Measurements from ENCODE around the gene EGLN2. TPM values are rescaled to one million over a fixed set of nuclear protein-coding genes. Genes with fewer than 3 reads are reported as not detected.
"Not testable (repeated sequence)": the region's sequence is repeated elsewhere in the genome, so short reads cannot be mapped to it uniquely, and the experiment has no call there.

EGLN2 gene
- polyA plus RNA-seq, 1 of the 3 experiments (the other 2 are of a cell fraction): 43.0 TPM

GRCh38 chr19:40824916-40825315 is 25.9 kb downstream of the EGLN2 start:
- H3K4me3 ChIP-seq (ENCODE audit: low read depth in 2 of 2, low read length in 1 of 2); H3K4me2 ChIP-seq; H3K27ac ChIP-seq (ENCODE audit: low read depth in 2 of 2, low read length in 1 of 2); H3K9me2 ChIP-seq; H4K20me1 ChIP-seq (ENCODE audit: insufficient read depth); H3K79me2 ChIP-seq (ENCODE audit: insufficient read depth); H3K4me1 ChIP-seq (ENCODE audit: control insufficient read depth in 1 of 2, insufficient read depth in 2 of 2, low read depth in 1 of 2, low read length in 1 of 2); H3K9ac ChIP-seq; H3F3A ChIP-seq (replicated peaks; ENCODE audit: insufficient read depth); H3K9me3 ChIP-seq; H2AFZ ChIP-seq (ENCODE audit: low read depth); POLR2A ChIA-PET; DNase-seq; H3K27me3 ChIP-seq (ENCODE audit: insufficient read depth): not testable (repeated sequence)
- 95% methylated on average over 15 of the region's 16 CpGs for WGBS (ENCODE audit: low lambda C conversion rate)
- H3K36me3 ChIP-seq (replicated peaks in 1 of 2; ENCODE audit: control insufficient read depth in 1 of 2, insufficient read depth in 2 of 2, low read length in 1 of 2): peaks cover 3 to 16% of the 10 kb centered on the region in 2 experiments
- CTCF ChIA-PET: interaction anchor here (1.4 to 2.5 kb wide), 2 partner anchors 10 to 162 kb away, joined by 3 to 8 read pairs; no protein-coding TSS in a partner anchor

GRCh38 chr19:40825460-40826095 is 26.6 kb downstream of the EGLN2 start:
- H2AFZ ChIP-seq (ENCODE audit: low read depth); H3K4me1 ChIP-seq (ENCODE audit: control insufficient read depth in 1 of 2, insufficient read depth in 2 of 2, low read depth in 1 of 2, low read length in 1 of 2); H4K20me1 ChIP-seq (ENCODE audit: insufficient read depth); H3K79me2 ChIP-seq (ENCODE audit: insufficient read depth); H3K9me3 ChIP-seq; H3K4me3 ChIP-seq (ENCODE audit: low read depth in 2 of 2, low read length in 1 of 2); H3K9ac ChIP-seq; H3F3A ChIP-seq (replicated peaks; ENCODE audit: insufficient read depth); DNase-seq; H3K27me3 ChIP-seq (ENCODE audit: insufficient read depth); POLR2A ChIA-PET; H3K4me2 ChIP-seq; H3K27ac ChIP-seq (ENCODE audit: low read depth in 2 of 2, low read length in 1 of 2); H3K9me2 ChIP-seq: not testable (repeated sequence)
- CTCF ChIA-PET: interaction anchor here (1.4 kb wide), 1 partner anchor 9 kb away, joined by 3 read pairs; no protein-coding TSS in a partner anchor
- H3K36me3 ChIP-seq (replicated peaks in 1 of 2; ENCODE audit: control insufficient read depth in 1 of 2, insufficient read depth in 2 of 2, low read length in 1 of 2): peaks cover 3 to 22% of the 10 kb centered on the region in 2 experiments
- WGBS (ENCODE audit: low lambda C conversion rate): no CpG with 5 or more reads among the region's 6 CpGs

GRCh38 chr19:40826312-40826698 is 27.3 kb downstream of the EGLN2 start:
- H4K20me1 ChIP-seq (ENCODE audit: insufficient read depth); H2AFZ ChIP-seq (ENCODE audit: low read depth); DNase-seq; H3K79me2 ChIP-seq (ENCODE audit: insufficient read depth); POLR2A ChIA-PET; H3F3A ChIP-seq (replicated peaks; ENCODE audit: insufficient read depth); H3K9me2 ChIP-seq; H3K4me2 ChIP-seq; H3K9me3 ChIP-seq; H3K9ac ChIP-seq; H3K4me3 ChIP-seq (ENCODE audit: low read depth in 2 of 2, low read length in 1 of 2); H3K27ac ChIP-seq (ENCODE audit: low read depth in 2 of 2, low read length in 1 of 2); CTCF ChIA-PET; H3K27me3 ChIP-seq (ENCODE audit: insufficient read depth); H3K4me1 ChIP-seq (ENCODE audit: control insufficient read depth in 1 of 2, insufficient read depth in 2 of 2, low read depth in 1 of 2, low read length in 1 of 2): not testable (repeated sequence)
- H3K36me3 ChIP-seq (replicated peaks in 1 of 2; ENCODE audit: control insufficient read depth in 1 of 2, insufficient read depth in 2 of 2, low read length in 1 of 2): peaks cover 3 to 24% of the 10 kb centered on the region in 2 experiments
- 84% methylated on average over 11 of the region's 14 CpGs for WGBS (ENCODE audit: low lambda C conversion rate)

GRCh38 chr19:40826699-40827385 is 27.9 kb downstream of the EGLN2 start:
- H2AFZ ChIP-seq (ENCODE audit: low read depth); H3F3A ChIP-seq (replicated peaks; ENCODE audit: insufficient read depth); H3K9me2 ChIP-seq; H3K9me3 ChIP-seq; POLR2A ChIA-PET; H3K79me2 ChIP-seq (ENCODE audit: insufficient read depth); CTCF ChIA-PET; H3K4me3 ChIP-seq (ENCODE audit: low read depth in 2 of 2, low read length in 1 of 2); H3K9ac ChIP-seq; H4K20me1 ChIP-seq (ENCODE audit: insufficient read depth); H3K4me1 ChIP-seq (ENCODE audit: control insufficient read depth in 1 of 2, insufficient read depth in 2 of 2, low read depth in 1 of 2, low read length in 1 of 2); DNase-seq; H3K27ac ChIP-seq (ENCODE audit: low read depth in 2 of 2, low read length in 1 of 2); H3K4me2 ChIP-seq; H3K27me3 ChIP-seq (ENCODE audit: insufficient read depth): not testable (repeated sequence)
- WGBS (ENCODE audit: low lambda C conversion rate): 92% methylated on average over 29 of the region's 29 CpGs
- peaks cover 3 to 24% of the 10 kb centered on the region in 2 experiments for H3K36me3 ChIP-seq (replicated peaks in 1 of 2; ENCODE audit: control insufficient read depth in 1 of 2, insufficient read depth in 2 of 2, low read length in 1 of 2)
